Stimulated activated CD4-positive, alpha-beta T cell treated with anti-CD3 and anti-CD28 coated beads, Interleukin-15, amount 100 ng/mL, for 48 hours (primary cell): ENCODE measurements around the gene GALR2.

Experiments
- DNase-seq, 2 donors: peaks; one replicate each; pipeline ENCODE4 v3.0.0-alpha.2; 2020; ENCODE audit warnings: low read depth in 2 of 2

Gene GALR2

GRCh38 chr17:76125922-76126321 is 51.3 kb downstream of the GALR2 start:
- no peak for DNase-seq
